Tibial nerve (tissue), 4 donors: ENCODE results near the gene NUCB2.

ENCODE experiments used
- EP300 ChIP-seq, 2 donors: sonication (generic); formaldehyde crosslinking; IDR thresholded peaks; one replicate each; pipeline ENCODE4 v1.6.1; 2017; ENCODE audit warnings: antibody characterized with exemption in 2 of 2, mild to moderate bottlenecking in 1 of 2
- POLR2A ChIP-seq, 2 donors: fragments of 450-650 bp; IDR thresholded peaks; one replicate each; pipeline ENCODE4 v1.6.1; 2017; ENCODE audit warnings: antibody characterized with exemption in 2 of 2, mild to moderate bottlenecking in 2 of 2, moderate library complexity in 2 of 2
- TF ChIP-seq, protein P1 (sequence below), 5 experiments: fragments of 200-600 bp in 3 of 5; fragments of 450-650 bp in 2 of 5; sonication (generic) in 3 of 5; IDR thresholded peaks; one replicate each; pipeline ENCODE4 v1.5.1; 2016 to 2019; ENCODE audit warnings: antibody characterized with exemption in 5 of 5, mild to moderate bottlenecking in 3 of 5, moderate library complexity in 2 of 5

DNA sequence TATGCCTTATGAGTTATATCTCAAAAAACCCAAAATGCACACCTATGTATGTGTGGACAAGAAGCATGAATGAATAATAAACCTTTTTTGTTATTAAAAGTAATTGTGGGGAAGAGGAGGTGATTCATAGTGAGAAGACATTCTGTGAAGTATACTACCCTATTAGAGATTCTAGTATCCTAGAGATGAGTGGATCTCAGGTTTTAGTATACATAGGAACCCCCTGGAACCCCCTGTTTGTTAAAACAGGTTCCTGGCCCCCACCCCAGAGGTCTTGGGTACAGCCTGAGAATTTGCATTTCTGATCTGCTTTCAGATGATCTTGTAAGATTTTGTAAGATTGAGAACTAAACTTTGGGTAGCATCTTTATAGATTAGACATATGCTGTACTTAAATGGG lies 17.5 kb downstream of the NUCB2 start:
- TF ChIP-seq POLR2A (IDR thresholded peaks at IDR 0.05) (no peak), EP300 (IDR thresholded peaks at IDR 0.05) (no peak)
- TF ChIP-seq, protein P1, sequence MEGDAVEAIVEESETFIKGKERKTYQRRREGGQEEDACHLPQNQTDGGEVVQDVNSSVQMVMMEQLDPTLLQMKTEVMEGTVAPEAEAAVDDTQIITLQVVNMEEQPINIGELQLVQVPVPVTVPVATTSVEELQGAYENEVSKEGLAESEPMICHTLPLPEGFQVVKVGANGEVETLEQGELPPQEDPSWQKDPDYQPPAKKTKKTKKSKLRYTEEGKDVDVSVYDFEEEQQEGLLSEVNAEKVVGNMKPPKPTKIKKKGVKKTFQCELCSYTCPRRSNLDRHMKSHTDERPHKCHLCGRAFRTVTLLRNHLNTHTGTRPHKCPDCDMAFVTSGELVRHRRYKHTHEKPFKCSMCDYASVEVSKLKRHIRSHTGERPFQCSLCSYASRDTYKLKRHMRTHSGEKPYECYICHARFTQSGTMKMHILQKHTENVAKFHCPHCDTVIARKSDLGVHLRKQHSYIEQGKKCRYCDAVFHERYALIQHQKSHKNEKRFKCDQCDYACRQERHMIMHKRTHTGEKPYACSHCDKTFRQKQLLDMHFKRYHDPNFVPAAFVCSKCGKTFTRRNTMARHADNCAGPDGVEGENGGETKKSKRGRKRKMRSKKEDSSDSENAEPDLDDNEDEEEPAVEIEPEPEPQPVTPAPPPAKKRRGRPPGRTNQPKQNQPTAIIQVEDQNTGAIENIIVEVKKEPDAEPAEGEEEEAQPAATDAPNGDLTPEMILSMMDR (IDR thresholded peaks at IDR 0.05) = no peak
